HL-60 (cell line): ENCODE data around the gene ABCG4.
A peak's percentile ranks its signal among the peaks of the same experiment; 100 is the strongest.

Source experiments
- DNase-seq, 2 experiments: peaks; one replicate each; pipeline ENCODE4 v3.0.0-alpha.2; 2010 to 2020; ENCODE audit warnings: low read depth in 1 of 2, low spot score in 1 of 2
- H3K27ac ChIP-seq: fragments of 250-450 bp; sonication (Bioruptor Pico); replicated peaks from 2 replicates; pipeline ENCODE4 v1.5.1; 2020; ENCODE audit warnings: mild to moderate bottlenecking, moderate library complexity
- H3K27me3 ChIP-seq: fragments of 250-450 bp; sonication (Bioruptor Pico); 2 replicates; pipeline ENCODE4 v1.5.1; 2021; ENCODE audit warnings: mild to moderate bottlenecking, moderate library complexity; ENCODE audit not compliant: insufficient read depth, poor library complexity, severe bottlenecking
- H3K4me3 ChIP-seq: replicated peaks from 2 replicates; pipeline ENCODE4 v1.5.1; 2011; ENCODE audit warnings: mild to moderate bottlenecking, control low read depth, low read length; ENCODE audit not compliant: insufficient read depth
- CTCF ChIP-seq: IDR thresholded peaks from one replicate; pipeline ENCODE4 v1.5.1; 2011; ENCODE audit warnings: low read length, control low read depth, inconsistent platforms; ENCODE audit not compliant: insufficient read depth
- GABPA ChIP-seq: IDR thresholded peaks from 2 replicates; pipeline ENCODE4 v1.6.1; 2012; ENCODE audit warnings: low read depth
- POLR2AphosphoS5 ChIP-seq: IDR thresholded peaks from 2 replicates; pipeline ENCODE4 v1.6.1; 2012; ENCODE audit warnings: low read depth
- REST ChIP-seq: IDR thresholded peaks from 2 replicates; pipeline ENCODE4 v1.6.1; 2012; ENCODE audit warnings: low read depth; ENCODE audit not compliant: insufficient replicate concordance
- SPI1 ChIP-seq: IDR thresholded peaks from 2 replicates; pipeline ENCODE4 v1.6.1; 2012; ENCODE audit warnings: low read depth, mild to moderate bottlenecking, borderline replicate concordance

Gene ABCG4

GRCh38 chr11:119113716-119114115 is 35.1 kb upstream of the ABCG4 start:
- DNase-seq: no peak
- no peaks in the 10 kb centered on the region for H3K27me3 ChIP-seq
- H3K27ac ChIP-seq: no peak overlapping the region
- TF ChIP-seq REST (no peak), CTCF (no peak)
- H3K4me3 ChIP-seq: no peak overlapping the region

GRCh38 chr11:119114351-119114750 is 34.5 kb upstream of the ABCG4 start:
- no peak overlapping the region for H3K27ac ChIP-seq
- no peak for DNase-seq
- no peaks in the 10 kb centered on the region for H3K27me3 ChIP-seq
- TF ChIP-seq REST: no peak
- TF ChIP-seq SPI1: no peak
- TF ChIP-seq GABPA: no peak
- TF ChIP-seq POLR2AphosphoS5: no peak
- no peak for TF ChIP-seq CTCF
- H3K4me3 ChIP-seq: no peak overlapping the region

- H3K27ac ChIP-seq: peak overlapping the region; percentile 73
- H3K27me3 ChIP-seq: no peaks in the 10 kb centered on the region
- H3K4me3 ChIP-seq: peak overlapping the region; percentile 1; the same call in 1 of the 2 replicates
- TF ChIP-seq GABPA: no peak
- TF ChIP-seq REST: no peak
- no peak for TF ChIP-seq POLR2AphosphoS5
- no peak for TF ChIP-seq CTCF
- TF ChIP-seq SPI1: no peak
- peak in 1 of 2 experiments; percentile 77 for DNase-seq
Observed at GRCh38 chr11:119115484-119116234, 33.2 kb upstream of the ABCG4 start.
